IPS-NIHi7 (cell line): ENCODE results near the gene GATB.

Experiments
- DNase-seq: peaks from one replicate; pipeline ENCODE4 v3.0.0; 2012; ENCODE audit warnings: mixed read lengths; ENCODE audit errors: extremely low spot score

GATB gene

DNA sequence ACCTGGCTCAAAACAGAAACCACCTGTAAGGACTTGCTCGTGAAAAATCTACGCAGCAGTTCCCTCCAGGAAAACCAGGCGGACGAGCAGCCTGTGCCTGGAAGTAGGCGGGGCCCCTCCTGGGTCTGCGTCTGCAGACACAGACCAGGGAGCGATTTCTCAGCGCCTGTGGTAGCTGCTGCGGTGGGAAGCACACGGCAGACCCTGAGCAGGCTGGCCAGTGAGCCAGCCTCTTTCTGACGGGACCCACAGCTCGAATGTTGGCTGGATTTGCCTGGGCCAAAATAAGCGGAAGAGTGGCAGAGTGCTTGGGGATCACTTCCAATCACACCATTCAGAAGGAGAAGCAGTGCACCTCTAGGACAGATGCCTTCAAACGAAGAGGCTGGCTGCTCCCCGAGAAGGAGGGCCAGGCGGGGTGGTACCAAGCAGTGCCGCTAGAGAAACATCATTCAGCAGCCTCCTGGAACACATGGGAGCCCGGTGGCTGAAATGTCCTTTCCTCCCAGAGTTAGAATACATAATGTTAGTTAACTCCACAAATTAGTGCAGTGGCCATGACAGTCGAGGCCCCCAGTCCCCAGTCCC is 85.9 kb downstream of the GATB start:
- DNase-seq = peak; percentile 84

DNA sequence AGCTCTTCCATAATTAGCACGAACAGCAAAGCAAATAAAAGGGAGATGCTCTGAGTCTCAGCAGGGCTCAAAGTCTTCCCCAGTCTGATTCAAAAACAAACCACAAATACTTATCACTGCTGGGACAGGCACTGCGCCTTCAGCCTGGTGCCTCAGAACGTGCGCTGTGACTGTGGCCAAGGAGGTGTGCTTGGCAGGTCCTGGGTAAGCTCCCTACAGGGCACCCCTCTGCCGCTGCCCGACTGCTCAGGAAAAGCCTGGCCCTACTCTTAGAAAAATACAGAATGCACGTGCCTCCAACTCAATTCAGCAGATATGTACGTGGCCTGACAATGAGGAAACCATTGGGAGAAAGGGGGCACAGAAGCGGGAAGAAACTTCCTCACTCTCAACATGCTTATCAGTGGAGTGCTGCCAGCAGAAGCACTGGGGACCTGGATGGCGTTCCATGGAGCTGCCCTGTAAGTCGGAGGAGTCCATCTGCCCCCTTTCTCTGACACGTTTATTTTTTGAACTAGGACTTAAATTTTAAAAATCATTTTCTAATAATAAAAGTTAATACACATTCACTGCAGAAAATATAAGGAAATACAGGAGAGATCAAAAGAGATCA is 86.8 kb downstream of the GATB start:
- no peak for DNase-seq

DNA sequence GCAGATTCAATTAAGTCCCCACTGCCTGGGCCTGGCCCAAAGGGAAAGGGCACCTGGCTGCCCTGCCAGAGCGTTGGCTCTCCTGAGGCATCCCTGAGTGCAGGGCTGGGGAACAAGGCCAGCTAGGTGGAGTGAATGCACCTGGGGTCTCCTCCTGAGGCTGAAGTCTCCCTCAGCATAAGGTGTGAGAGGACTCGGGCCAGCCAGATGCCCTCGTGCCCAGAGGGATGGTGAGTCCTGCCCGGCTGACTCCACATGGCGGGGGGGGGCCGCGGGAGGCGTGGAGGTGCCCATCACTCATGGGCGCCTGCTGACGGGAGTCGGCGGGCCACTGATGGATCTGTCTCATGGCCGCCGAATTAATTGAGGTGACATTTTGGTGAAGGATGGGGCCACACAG is 87.8 kb downstream of the GATB start:
- no peak for DNase-seq

DNA sequence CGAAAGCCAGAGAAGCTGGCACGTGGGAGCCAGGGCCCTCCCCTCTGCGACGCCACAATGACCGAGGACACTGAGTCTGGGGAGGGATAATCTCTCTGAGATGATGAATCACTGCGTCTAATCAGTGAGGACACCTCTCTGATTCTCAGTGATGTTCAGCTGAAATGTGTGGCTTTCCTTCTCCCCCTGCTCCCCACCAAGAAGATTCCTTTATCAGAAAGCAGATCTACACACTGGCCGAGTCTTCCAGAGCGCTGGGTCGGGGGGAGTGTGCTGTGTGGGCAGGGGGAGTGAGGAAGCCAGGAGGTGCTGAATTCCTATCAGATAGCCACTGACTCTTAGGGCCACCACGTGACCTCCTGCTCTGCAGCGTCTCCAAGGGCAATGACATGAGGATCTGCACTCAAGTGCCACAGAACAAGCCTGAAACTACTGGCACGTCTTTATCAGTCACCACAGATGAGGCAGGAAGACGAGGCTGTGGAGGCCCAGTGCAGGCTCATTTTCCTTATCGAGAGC is 89.2 kb downstream of the GATB start:
- peak; percentile 32 for DNase-seq

DNA sequence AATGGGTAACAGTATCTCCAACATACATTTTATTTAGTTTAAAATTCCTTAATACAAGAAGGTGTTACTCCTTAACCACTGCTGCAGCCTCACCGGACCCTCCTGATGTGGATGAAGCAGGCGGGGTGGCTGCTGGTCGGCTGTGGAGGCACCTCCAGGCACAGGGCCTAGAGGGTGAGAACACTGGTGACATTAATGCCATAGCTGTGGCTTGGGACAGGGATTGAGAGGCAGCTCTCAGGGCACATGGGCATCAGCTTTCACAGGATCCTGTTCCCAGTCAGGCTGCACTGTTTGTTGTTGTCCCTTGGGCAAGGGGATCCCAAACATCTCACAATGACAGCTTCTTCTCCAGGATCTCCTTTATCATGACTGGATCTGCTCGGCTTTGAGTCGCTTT is 90.0 kb downstream of the GATB start:
- DNase-seq = no peak

DNA sequence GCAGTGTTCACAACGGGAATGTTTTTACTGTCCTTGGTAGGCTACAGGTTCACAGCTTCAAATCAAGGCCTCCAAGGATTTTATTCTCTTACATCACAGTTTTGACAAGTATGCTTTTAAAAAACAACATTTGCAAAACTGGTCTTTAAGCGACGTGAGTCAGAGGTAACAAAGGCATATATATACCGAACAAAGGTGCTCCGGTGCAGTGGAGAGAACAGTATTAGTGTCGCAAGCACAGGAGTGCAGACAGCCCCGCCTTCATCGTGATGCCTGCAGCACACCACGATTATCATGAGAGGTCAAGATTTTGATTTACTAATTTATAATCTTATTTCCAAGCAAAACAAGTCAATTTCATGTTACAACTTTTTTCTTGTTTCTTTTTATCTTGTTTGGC is 90.8 kb downstream of the GATB start:
- no peak for DNase-seq

DNA sequence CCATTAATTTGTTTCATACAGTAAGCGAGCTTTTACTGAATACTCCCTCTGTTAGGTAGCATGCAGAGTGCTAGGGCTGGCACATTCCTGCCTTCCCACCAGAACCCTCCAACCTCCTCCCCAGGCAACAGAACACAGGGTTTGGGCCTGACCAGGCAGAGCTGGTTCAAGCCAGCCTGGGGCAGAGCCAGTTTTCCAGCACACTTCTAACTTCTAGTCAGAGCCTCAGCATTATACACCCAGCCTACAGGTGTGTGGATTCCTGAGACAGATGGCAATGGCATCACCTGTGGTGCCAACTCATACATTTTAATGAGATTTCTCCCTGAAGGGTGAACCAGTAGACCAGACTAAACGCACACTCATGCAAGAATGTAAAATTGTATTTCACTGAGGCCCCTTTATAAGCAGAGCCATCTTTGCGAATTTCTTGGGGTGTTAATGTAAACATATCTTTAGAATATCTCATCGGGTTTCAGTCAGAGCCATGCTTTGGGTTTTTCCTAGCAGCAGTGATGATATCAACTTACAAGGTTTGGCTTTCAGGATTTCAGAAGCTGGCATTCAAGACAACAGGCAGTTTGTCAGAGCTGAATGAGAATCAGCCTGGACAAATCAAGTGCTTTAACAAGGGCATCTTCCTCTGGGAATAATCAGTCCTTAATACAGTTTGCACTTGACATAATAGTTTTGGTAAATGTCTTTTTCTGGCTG is 92.0 kb downstream of the GATB start:
- DNase-seq = no peak

DNA sequence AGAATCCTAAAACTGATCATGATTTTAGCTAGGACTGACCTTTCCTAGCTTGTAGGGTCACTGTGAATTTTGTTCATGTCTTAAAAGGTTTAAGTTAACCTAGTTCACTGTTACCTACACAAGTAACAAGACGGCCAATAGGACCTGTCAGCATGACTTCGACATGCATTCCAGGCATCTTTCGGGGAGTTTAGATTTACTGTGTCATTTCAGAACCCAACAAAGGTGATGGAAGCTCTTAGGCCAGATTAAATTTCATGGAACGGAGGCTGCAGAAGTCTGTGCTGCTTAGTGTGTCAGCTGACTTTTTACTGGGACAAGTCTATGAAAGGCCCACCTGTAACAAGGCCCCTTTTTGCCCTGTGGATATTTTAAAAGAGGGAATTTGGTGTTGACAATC is 93.1 kb downstream of the GATB start:
- no peak for DNase-seq

DNA sequence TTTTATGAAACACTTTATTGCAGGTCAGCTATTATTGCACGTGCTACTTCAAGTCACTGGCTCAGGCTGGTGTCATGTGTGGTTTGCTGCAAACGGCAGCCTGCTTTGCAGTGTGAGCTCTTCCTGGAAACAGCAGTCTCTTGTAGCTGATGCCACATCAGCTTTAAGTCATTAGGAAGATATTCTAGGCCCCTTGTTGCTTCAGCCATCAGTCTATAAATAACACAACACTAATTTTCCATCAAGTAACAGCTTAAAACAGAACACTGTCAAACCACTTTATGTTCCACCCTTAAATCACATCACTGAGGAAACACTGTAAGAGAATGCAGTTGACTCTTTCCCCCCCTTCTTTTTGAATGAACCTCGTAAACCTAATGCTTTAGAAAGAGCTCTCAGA is 93.8 kb downstream of the GATB start:
- no peak for DNase-seq

DNA sequence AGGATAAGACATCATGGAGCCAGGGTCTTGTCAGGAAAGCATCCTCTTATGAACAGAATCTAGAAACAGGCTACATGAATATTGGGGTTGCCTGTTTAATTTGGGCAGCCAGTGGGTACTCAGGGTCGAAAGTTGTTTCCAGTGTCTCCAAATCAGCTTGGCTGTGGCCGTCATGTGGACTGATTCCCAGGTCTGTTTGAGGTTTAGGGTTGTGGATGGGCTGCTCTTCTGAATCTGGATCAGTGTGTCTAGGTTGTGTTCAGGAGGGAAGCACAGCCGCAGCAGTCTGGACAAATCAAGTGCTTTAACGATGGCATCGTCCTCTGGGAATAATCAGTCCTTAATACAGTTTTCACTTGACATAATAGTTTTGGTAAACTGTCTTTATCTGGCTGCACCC is 94.3 kb downstream of the GATB start:
- DNase-seq = no peak

DNA sequence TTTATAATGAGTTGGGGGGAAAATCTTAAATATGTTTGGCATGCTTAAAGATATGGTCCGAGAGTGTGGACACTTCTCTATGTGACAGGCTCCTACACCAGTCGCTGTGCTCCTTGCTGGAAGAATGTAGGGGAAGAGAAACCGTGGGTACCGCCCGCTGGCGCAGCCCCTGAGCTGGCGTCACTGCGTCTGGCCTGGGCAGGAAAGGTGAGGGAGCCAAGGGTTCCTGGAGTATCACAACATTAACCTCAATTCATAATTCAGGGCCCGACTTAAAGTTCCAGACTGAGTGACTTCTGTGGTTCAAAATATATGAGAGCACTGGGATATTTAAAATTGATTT is 95.1 kb downstream of the GATB start:
- no peak for DNase-seq

DNA sequence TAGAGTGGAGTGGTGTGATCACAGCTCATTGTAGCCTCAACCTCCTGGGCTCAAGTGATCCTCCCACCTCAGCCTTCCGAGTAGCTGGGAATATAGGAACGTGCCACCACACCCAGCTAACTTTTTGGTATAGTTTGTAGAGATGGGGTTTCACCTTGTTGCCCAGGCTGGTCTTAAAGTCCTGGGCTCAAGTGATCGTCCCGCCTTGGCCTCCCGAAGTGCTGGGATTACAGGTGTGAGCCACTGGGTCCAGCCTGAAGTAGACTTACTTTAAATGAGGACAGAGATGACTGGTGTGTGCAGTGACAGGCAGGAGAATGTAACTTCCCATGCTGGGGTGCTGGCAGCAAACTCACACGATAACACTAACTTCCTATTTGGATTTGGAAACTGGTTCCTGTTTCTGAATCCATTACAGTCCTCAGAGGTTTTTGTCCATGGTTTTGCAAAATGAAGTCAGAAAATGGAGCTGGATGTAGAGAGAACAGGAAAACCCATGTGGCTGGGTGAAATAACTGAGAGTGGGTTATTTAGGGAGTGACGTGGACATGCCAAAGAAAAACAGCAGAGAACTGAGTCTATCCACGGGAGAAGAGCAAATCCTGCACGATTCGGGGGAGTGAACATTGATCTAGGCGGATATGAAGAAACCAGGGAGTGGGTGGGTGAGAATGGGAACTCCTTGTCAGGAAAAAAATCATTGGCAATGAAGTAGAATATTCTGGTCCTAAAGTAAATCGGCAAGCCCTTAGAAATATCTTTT is 95.6 kb downstream of the GATB start:
- no peak for DNase-seq

DNA sequence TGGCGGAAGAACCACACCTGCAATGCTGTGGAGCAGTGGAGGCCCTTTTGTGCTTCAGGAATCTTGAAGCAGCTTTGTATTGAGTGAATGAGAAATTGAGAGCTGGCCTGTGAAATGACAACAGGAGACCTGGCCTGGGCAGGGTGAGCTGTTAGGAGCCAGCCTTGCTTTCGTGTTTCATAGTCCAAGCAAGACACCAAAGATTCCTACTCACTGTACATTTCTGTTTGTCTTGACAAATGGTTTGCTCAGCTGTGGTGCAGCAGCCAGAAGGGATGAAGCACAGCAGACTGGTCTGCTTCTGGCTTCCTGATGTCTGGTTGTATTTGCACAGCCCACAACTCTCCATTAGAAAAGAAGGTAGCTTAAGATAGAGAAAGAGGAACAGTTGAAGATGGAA is 96.5 kb downstream of the GATB start:
- no peak for DNase-seq

DNA sequence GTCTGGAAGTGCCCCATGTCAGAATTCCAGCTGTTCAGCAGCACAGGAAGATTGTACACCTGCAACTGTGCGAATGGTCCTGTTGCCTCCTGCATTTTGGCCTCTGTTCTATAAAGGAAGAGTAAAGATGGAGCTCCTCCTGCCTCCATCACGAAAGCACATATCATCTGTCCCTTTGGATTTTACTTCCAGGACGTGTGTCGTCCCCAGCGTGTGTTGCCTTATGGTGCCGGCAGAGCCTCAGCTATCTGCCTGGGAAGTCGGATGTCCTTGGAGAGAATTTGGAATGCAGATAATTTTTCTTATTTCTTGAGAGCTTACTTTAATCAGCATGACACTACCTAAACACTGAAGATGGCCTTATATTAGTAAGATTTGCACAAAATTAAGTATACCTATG is 97.7 kb downstream of the GATB start:
- DNase-seq = no peak

DNA sequence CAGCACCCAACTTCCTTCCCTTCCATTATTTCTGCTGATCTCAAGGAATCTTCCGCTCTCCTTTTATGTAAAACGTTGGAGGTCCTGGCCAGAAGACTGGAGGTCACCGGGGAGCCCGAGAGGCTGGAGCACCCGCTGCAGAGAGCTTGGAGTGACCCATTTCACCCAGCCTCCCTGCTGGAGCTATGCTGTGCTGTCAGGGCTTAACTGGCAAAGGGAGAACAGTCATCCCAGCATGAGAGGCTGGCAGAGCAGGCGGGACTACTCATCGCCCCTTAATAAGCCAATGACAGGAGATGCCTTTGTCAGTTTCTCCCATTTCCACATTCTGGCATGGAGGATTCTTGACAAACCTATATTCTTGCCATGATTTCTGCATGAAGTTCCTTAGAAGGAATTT is 98.9 kb downstream of the GATB start:
- DNase-seq = no peak

DNA sequence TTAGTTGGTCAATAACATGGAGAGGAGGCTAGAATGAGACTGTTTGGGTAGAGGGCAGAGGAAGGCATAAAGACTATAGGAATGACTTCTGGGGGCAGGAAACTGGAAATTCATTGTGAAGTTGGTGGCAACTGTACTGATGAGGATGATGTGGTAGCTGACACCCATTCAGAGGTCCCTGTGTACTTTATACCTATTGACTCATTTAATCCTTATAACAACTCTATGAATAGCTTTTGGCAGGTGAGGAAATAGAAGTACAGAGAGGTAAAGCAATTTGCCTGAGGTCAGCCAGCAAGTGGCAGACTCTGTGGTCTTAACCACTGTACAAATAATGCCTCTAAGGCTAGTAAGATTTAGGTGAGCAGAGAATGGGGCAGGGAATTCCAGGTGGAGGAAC is 100.1 kb downstream of the GATB start:
- DNase-seq = no peak

DNA sequence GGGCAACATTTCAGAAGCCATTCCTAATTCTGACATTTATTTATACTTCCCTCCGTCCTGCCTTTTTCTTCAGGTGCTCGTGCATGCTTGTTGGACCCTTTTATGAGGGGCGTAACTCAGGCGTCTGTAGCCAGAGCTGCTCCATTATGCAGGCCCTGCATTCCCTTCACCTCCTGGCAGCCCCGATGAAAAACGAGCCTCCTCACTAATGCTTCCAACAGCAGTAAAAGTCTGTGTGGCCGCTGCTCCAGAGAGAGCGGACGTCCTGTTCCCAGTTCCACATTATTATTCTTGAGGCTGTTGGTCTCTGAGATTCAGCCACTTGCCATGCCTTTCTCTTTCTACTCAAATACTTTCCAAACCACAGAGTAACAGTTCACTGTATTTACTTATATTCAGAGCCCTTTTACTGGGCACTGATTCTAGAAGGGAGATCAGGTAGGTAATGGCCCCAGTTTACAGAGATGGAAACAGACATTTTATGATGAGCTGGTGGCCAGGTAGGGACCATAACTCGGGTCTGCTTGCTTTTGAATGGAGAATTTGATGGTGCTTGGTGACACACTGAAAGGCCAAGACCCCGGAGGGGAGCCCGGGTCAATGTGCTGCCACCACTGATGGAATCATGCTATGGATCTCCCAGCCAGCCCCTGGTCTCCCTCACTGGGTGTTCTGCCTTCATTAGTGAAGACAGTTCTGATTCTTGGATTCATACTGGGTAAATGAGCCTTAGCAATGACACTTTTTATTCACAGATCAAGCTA is 101.0 kb downstream of the GATB start:
- DNase-seq = no peak

DNA sequence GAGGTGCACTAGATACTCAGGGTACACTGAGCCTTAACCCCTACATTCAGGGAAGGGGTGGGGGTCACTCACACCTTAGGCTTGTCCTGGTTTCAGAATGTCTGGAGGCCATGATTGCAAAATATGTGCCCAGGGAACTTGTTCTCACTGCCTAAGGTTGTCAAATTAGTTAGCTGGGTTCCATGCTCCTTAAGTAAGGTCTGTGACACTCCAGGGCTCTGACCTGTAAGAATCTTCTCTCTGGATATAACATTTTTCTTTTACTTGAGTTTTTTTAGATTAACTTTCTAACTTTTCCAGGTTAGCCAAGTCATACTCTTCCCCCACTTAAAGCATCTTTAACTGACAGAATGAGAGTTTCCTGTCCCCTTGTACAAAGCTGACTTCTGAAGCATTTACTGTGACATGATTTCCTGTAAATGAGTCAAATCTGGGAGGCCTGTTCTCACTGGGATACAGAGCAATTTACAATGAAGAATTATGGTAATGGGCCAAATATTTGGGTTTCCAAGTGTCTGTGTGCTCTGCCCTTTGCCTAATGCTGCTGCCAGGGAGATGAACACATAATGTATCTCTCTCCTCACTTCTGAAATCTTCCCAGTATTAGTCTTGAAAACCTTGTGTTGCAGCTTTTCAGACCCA is 101.7 kb downstream of the GATB start:
- DNase-seq = no peak

DNA sequence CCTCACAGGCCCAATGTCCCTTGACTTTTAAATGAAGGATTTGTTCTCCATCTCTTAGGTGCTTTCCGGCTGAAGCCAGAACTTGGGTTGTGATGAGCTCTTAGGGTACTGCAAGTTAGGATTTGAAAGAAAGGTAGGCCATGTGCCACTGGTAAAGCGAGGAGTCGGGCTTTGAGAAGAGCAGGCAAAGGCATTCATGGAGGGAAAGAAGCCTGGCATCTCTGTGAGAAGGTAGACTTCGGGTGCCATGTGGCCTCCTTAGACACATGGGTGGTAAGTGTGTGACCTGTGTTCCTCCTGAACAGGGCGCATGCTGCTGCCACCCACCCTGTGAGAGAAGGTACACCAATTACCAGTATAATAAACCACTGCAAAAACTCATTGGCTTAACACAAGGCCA is 102.9 kb downstream of the GATB start:
- no peak for DNase-seq

DNA sequence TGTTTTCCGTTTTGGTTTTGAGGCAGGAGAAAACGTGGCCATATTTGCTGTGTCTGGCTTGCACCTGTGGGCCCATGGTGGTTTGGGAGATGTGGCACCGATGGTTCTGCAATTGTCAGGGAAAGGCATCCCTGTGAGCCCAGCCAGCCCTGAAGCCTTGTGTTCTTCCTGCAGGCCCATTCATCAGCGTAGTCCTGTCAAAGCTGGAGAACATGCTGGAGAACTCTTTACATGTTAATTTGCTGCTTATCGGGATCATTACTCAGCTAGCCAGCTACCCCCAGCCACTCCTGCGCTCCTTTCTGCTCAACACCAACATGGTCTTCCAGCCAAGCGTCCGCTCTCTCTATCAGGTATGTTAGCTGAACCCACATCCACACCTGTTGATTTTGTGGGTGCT is 104.7 kb downstream of the GATB start:
- no peak for DNase-seq

DNA sequence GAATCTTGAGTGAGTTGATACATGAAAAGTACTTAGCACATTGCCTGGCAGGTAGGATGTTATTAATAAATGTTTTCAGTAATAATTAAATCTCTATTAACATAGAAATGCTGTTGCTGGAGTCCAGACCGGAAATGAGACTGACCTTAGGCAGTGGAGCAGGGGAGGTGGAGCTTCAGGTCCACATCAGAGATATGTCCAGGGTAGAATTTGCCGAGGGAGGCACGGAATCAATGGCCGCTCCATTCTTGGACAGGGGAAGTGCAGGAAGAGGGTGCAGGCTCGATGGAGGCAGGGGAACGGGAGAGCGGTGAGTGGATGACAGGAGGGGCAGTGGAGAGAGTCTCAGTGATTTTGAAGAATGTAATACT is 107.3 kb downstream of the GATB start:
- no peak for DNase-seq
